Lower leg skin (tissue), 3 donors: ENCODE data around the gene UNC13C.

Source experiments
- POLR2A ChIP-seq, 2 donors: fragments of 450-650 bp; IDR thresholded peaks; one replicate each; pipeline ENCODE4 v1.6.1; 2016 to 2017; ENCODE audit warnings: antibody characterized with exemption in 2 of 2, mild to moderate bottlenecking in 1 of 2, moderate library complexity in 1 of 2
- TF ChIP-seq, protein P1 (sequence below), 3 donors: fragments of 450-650 bp; IDR thresholded peaks; one replicate each; pipeline ENCODE4 v1.5.1; 2016; ENCODE audit warnings: antibody characterized with exemption in 3 of 3, mild to moderate bottlenecking in 3 of 3, moderate library complexity in 2 of 3

- TF ChIP-seq POLR2A (IDR thresholded peaks at IDR 0.05) = no peak
- TF ChIP-seq, protein P1, sequence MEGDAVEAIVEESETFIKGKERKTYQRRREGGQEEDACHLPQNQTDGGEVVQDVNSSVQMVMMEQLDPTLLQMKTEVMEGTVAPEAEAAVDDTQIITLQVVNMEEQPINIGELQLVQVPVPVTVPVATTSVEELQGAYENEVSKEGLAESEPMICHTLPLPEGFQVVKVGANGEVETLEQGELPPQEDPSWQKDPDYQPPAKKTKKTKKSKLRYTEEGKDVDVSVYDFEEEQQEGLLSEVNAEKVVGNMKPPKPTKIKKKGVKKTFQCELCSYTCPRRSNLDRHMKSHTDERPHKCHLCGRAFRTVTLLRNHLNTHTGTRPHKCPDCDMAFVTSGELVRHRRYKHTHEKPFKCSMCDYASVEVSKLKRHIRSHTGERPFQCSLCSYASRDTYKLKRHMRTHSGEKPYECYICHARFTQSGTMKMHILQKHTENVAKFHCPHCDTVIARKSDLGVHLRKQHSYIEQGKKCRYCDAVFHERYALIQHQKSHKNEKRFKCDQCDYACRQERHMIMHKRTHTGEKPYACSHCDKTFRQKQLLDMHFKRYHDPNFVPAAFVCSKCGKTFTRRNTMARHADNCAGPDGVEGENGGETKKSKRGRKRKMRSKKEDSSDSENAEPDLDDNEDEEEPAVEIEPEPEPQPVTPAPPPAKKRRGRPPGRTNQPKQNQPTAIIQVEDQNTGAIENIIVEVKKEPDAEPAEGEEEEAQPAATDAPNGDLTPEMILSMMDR (IDR thresholded peaks at IDR 0.05) = no peak
Observed at GRCh38 chr15:54502416-54503075, 524.3 kb downstream of the UNC13C start.
